Endothelial cell of umbilical vein (primary cell): Measurements from ENCODE around the gene EXOC3. TPM values are rescaled to one million over a fixed set of nuclear protein-coding genes. Genes with fewer than 3 reads are reported as not detected.

Experiments used
- BruUV-seq: library from RNA; stranded (reverse); fragments of 400-500 nt; replicated peaks from 2 replicates; lab custom pipeline; 2021; lab: Mats Ljungman, UMichigan
- CTCF ChIA-PET: fragments of 300-600, 350-600 bp; sonication (Branson Sonifier 250); formaldehyde crosslinking; loops from one replicate; lab custom pipeline; 2021; ENCODE audit warnings: antibody characterized with exemption, inconsistent platforms; lab: Charles Lee
- POLR2A ChIA-PET: fragments of 300-600, 350-600 bp; sonication (Branson Sonifier 250); formaldehyde crosslinking; loops from one replicate; lab custom pipeline; 2021; ENCODE audit warnings: antibody characterized with exemption, inconsistent platforms; lab: Charles Lee
- DNase-seq: peaks from one replicate; pipeline ENCODE4 v3.0.0-alpha.2; 2011; ENCODE audit warnings: low read depth, low spot score
- FAIRE-seq: peaks from 2 replicates; lab custom pipeline; 2011; peaks lifted over from hg19 to GRCh38; lab: Jason Lieb, UNC
- H2AFZ ChIP-seq: 2 replicates; pipeline ENCODE4 v1.6.0; 2012; ENCODE audit warnings: low read depth, low read length, control low read depth, inconsistent platforms
- H3K27ac ChIP-seq: 2 replicates; pipeline ENCODE4 v1.5.1; 2011; ENCODE audit warnings: low read depth, mild to moderate bottlenecking, control low read depth, low read length, moderate library complexity; ENCODE audit not compliant: insufficient read depth
- H3K27me3 ChIP-seq, 2 experiments: 2 replicates each; pipeline versions ENCODE4 v1.6.0 to v1.6.1; 2011; ENCODE audit warnings: low read length in 2 of 2, mixed read lengths in 1 of 2; ENCODE audit not compliant: control insufficient read depth in 2 of 2, insufficient read depth in 2 of 2
- H3K36me3 ChIP-seq, 2 experiments: 2 replicates in 1 of 2; 3 replicates in 1 of 2; pipeline ENCODE4 v1.5.1; 2011; ENCODE audit warnings: low read length in 2 of 2, mild to moderate bottlenecking in 1 of 2, moderate library complexity in 1 of 2; ENCODE audit not compliant: control insufficient read depth in 2 of 2, insufficient read depth in 2 of 2; ENCODE audit errors: extremely low read depth in 1 of 2
- H3K4me1 ChIP-seq: 3 replicates; pipeline ENCODE4 v1.5.1; 2011; ENCODE audit warnings: mild to moderate bottlenecking, low read length; ENCODE audit not compliant: control insufficient read depth, insufficient read depth; ENCODE audit errors: extremely low read depth
- H3K4me2 ChIP-seq: 2 replicates; pipeline ENCODE4 v1.6.1; 2011; ENCODE audit warnings: low read length, control low read depth, mixed read lengths; ENCODE audit not compliant: insufficient read depth
- H3K4me3 ChIP-seq, 3 experiments: fragments of 200-600 bp in 1 of 3; sonication (generic), shearing (Covaris generic) in 1 of 3; replicated peaks in 1 of 3; 2 replicates each; pipeline ENCODE4 v1.5.1; 2011 to 2016; ENCODE audit warnings: control low read depth in 3 of 3, low read length in 3 of 3, mild to moderate bottlenecking in 2 of 3, inconsistent platforms in 1 of 3, low read depth in 1 of 3, moderate library complexity in 1 of 3; ENCODE audit not compliant: insufficient read depth in 1 of 3
- H3K79me2 ChIP-seq: 2 replicates; pipeline ENCODE4 v1.6.0; 2012; ENCODE audit warnings: low read length, inconsistent platforms; ENCODE audit not compliant: control insufficient read depth, insufficient read depth
- H3K9ac ChIP-seq: replicated peaks from 2 replicates; pipeline ENCODE3; 2011; ENCODE audit warnings: low read length, control low read depth; ENCODE audit not compliant: insufficient read depth; ENCODE audit errors: extremely low read depth
- H3K9me1 ChIP-seq: replicated peaks from 3 replicates; pipeline ENCODE4 v1.6.0; 2011; ENCODE audit warnings: mild to moderate bottlenecking, low read length; ENCODE audit not compliant: control insufficient read depth, insufficient read depth; ENCODE audit errors: extremely low read depth
- H3K9me3 ChIP-seq: replicated peaks from 2 replicates; pipeline ENCODE4 v1.5.1; 2012; ENCODE audit warnings: low read length, inconsistent platforms; ENCODE audit not compliant: control insufficient read depth, insufficient read depth
- H4K20me1 ChIP-seq: replicated peaks from 2 replicates; pipeline ENCODE3; 2011; ENCODE audit warnings: mild to moderate bottlenecking, low read length; ENCODE audit not compliant: control insufficient read depth, insufficient read depth; ENCODE audit errors: extremely low read depth
- GATA2 ChIP-seq: IDR thresholded peaks from 2 replicates; pipeline ENCODE4 v1.7.0; 2011; ENCODE audit warnings: low read depth, mild to moderate bottlenecking, moderate library complexity, mixed read lengths, low read length; ENCODE audit not compliant: insufficient read length, insufficient read depth
- JUN ChIP-seq: IDR thresholded peaks from 2 replicates; pipeline ENCODE4 v1.6.1; 2011; ENCODE audit warnings: borderline replicate concordance, low read depth; ENCODE audit not compliant: insufficient read length, insufficient read depth
- POLR2A ChIP-seq: IDR thresholded peaks from 2 replicates; pipeline ENCODE4 v1.6.1; 2012; ENCODE audit warnings: low read depth, mild to moderate bottlenecking, control low read depth, low read length
- POLR2AphosphoS5 ChIP-seq: IDR thresholded peaks from 2 replicates; pipeline ENCODE4 v1.6.1; 2012; ENCODE audit warnings: low read depth, mild to moderate bottlenecking, control low read depth, low read length, moderate library complexity; ENCODE audit not compliant: insufficient read depth
- dilution Hi-C: fragments of 300-500 bp; cut with MboI; formaldehyde crosslinking; loops from one replicate; pipeline ENCODE4 v1.15.0; 2019; ENCODE audit warnings: low sequenced_read_pairs; ENCODE audit not compliant: extremely low pct_ligation_motif_present
- intact Hi-C: fragments of 100-400 bp; cut with micrococcal nuclease; formaldehyde crosslinking; loops from one replicate; pipeline ENCODE4 v1.10.0; 2022
- polyA plus RNA-seq, 4 experiments: library from polyadenylated mRNA; depleted of rRNA in 3 of 4; stranded (reverse) in 3 of 4; unstranded in 1 of 4; fragments of >200 nt; gene quantifications; 2 replicates each; pipeline versions ENCODE4 v1.2.1 to v1.2.3, GENCODE V29; 2011 to 2012; ENCODE audit warnings: missing spikeins in 1 of 4
- total RNA-seq: library from RNA; stranded (reverse); gene quantifications from 2 replicates; pipeline ENCODE4 v1.2.3, GENCODE V29; 2021

Gene EXOC3
- total and polyA plus RNA-seq, 2 donors (not counting 3 experiments of a cell fraction or from before 2014, with no cell fraction given) = 26.4 to 52.9 TPM

- BruUV-seq = no TSS peak
- Histone ChIP-seq H3K27me3 (no peaks in the 10 kb centered on the region), H4K20me1 (no peaks in the 10 kb centered on the region), H3K9me1 (no peaks in the 10 kb centered on the region), H2AFZ (no peak overlapping the region), H3K9ac (no peak overlapping the region), H3K9me3 (no peaks in the 10 kb centered on the region), H3K79me2 (peaks cover 11% of the 10 kb centered on the region), H3K4me1 (peaks cover 6% of the 10 kb centered on the region), H3K4me2 (no peak overlapping the region), H3K27ac (no peak overlapping the region), H3K4me3 (no peak overlapping the region), H3K36me3 (peaks cover 5 to 19% of the 10 kb centered on the region in 2 experiments)
- intact Hi-C loops (no loop called here), dilution Hi-C loops (no loop called here)
- DNase-seq = no peak
- TF ChIP-seq POLR2AphosphoS5 (no peak), GATA2 (no peak)
- FAIRE-seq = no peak
- ChIA-PET POLR2A (no interaction called here), CTCF (interaction anchor here (1.3 to 1.7 kb wide), 2 partner anchors 25 to 454 kb away, joined by 3 to 4 read pairs; no protein-coding TSS in a partner anchor)
These were observed 5.2 kb downstream of the EXOC3 start for GRCh38 chr5:448061-448765.

DNA sequence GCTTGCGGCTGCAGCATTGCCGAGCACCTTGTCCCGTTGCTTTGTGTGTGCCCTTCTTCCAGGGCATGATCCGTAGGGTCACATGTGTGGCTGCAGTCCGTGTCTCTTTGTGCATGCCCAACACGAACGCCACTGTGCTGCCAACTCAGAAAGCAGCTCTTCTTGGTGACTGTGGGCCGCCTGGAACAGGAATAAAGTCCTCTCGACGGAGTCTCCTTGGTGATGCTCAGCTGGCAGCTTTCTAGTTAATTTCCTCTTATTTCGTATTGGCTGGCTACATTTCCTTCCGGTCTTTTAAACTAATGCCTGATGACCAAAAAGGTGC, 5.8 kb downstream of the EXOC3 start:
- no peaks in the 10 kb centered on the region for H3K9me1 ChIP-seq
- H4K20me1 ChIP-seq = no peaks in the 10 kb centered on the region
- H3K4me1 ChIP-seq = peaks cover 3% of the 10 kb centered on the region
- CTCF ChIA-PET = interaction anchor here (1.3 to 1.7 kb wide), 2 partner anchors 25 to 453 kb away, joined by 3 to 4 read pairs; no protein-coding TSS in a partner anchor
- dilution Hi-C loops = no loop called here
- POLR2A ChIA-PET = no interaction called here
- FAIRE-seq (no peak), DNase-seq (no peak)
- H3K27ac ChIP-seq = no peak overlapping the region
- no peaks in the 10 kb centered on the region for H3K27me3 ChIP-seq
- H2AFZ ChIP-seq = no peak overlapping the region
- no peak overlapping the region for H3K4me3 ChIP-seq
- H3K36me3 ChIP-seq = peaks cover 8 to 23% of the 10 kb centered on the region in 2 experiments
- intact Hi-C loops = no loop called here
- no peak overlapping the region for H3K4me2 ChIP-seq
- no peak for TF ChIP-seq POLR2A
- no peak for TF ChIP-seq JUN
- no peaks in the 10 kb centered on the region for H3K9me3 ChIP-seq
- H3K79me2 ChIP-seq = peaks cover 8% of the 10 kb centered on the region
- no TSS peak for BruUV-seq
- H3K9ac ChIP-seq = no peak overlapping the region
